SKM-1 (cell line): ENCODE measurements around the gene DSPP.
A peak's percentile ranks its signal among the peaks of the same experiment; 100 is the strongest.
"Not testable (repeated sequence)": the region's sequence is repeated elsewhere in the genome, so short reads cannot be mapped to it uniquely, and the experiment has no call there.

Experiments used
- DNase-seq: peaks from one replicate; lab custom pipeline; 2025; ENCODE audit not compliant: unreplicated experiment; lab: John Stamatoyannopoulos, UW

Gene DSPP

DNA sequence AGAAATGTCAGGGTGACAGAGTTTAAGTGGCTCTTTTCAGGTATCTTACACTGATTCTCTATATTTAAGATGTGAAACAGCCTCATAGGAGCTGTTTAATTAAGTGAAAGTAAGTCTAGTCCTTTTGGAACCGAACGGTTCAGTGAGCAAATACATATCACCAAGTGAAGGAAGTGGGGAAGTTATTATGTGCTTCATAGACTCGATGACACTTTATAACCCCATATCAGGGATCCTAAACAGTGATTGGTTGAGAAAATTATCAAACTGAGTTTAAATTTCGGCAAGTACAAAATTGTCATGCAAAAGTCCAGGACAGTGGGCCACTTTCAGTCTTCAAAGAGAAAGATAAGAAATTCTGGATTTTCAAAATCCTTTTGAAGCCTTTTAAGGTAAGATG, at the start of gene DSPP:
Gene DSPP, plus strand, starts transcription at position 301 of the 400 bp plus-strand sequence. CDS start 2,380 bp downstream, outside the sequence.
- no peak for DNase-seq

DNA sequence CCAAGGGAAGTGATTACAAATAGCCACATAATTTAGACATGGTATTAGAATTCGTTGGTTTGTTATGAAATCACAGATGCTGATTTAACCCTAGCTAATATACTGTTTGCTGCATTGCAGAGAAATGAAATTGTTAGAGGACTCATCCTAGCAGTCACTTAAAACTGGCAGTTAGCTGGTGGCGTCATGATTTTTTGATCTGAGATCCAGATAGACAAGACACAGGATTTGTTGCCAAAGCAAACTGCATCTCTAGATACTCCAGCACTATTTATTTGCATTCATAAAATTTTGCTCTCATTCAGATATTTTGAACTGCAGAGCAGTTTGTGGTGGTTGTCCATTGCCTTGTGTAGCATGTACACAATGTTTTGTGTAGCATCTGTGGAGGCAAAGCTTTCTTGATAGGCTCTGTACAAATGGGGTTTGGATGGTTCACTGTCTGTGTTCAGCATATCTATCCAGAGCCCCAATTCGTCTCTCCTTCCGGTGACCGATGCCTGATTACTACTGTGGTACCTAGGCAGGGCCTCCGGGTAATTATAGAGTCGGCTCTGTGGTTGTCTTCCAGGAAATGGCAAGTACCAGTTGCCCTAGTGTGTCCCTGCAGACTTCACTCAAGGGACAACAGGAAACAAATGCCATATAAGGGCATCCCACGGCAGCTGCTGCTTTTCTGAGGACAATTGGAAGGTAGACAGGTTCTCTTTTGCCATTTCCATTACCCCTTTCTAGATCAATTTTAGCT, 49.1 kb upstream of the DSPP start:
- DNase-seq: peak; percentile 28

DNA sequence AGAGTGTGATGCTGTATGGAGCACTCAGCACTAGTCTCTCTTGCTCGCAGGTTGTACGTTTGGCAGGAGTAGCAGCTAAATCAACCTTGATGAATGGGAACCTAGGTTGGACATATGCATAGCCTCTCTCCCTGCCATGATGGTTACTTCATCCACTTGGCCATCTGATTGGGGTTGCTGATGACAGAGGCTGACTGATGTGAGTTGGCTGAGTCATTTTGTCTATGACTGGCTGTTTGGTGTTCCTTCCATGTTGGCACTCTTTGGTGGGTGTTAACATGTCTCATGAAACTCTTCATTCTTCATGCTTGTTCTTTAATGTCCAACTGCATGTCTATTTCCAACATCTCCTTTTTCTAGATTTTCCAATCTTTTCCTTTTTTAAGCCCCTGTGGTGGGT, 47.5 kb upstream of the DSPP start:
- DNase-seq: no peak

DNA sequence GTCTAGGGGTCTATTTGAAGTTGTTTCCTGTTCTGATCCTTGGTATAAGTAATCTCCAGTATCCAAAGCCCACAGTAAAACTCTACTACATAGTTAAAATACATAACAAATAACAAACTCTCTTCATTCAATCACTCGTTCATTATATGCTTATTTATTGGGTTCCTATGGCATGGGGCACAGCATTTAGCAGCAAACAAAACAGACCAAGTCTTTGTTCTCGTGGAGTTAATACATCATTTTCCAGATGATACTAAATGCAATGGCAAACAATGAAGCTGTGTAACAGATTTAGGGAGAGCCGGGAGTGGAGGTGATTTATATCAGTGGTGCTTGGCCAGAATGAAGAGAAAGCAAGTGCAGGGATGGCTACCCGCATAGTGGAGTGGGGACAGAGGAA, 42.6 kb upstream of the DSPP start:
- DNase-seq: no peak

DNA sequence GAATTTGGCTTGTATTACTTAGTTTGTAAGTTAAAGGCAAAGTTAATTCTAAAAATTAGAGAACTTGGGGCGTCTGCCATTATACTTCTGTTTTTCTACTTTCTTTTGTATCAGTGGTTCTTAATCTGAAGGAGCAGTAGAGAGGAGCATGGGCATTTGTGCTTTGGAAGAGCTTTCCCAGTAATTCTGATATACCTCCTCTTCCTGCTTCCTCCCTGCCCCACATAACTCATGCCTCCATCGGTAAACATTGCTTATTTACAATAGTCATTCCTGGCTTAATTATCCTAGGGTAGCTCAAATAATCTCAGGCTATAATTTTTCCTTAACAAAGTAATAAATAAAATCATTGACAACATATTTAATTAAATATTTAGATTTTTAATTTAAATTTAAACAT, 42.1 kb upstream of the DSPP start:
- DNase-seq: no peak

DNA sequence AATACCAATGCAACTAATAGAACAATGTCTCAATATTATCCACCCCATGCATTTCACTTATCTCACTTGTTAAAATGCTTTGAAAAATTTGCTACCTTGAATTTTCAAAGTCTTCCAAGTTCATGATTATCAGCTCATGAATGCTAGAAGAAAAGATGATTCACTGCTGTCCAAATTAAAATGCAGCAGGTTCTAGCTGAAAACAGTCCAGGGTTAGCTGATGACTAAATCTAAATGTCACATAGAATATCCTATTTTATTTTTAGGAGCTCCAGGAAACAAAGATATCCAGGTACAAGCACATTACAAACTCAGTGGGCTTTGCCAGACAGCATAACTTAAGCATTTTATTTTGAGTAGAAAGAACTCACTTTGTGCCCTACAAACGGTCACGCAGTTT, 41.1 kb upstream of the DSPP start:
- no peak for DNase-seq

DNA sequence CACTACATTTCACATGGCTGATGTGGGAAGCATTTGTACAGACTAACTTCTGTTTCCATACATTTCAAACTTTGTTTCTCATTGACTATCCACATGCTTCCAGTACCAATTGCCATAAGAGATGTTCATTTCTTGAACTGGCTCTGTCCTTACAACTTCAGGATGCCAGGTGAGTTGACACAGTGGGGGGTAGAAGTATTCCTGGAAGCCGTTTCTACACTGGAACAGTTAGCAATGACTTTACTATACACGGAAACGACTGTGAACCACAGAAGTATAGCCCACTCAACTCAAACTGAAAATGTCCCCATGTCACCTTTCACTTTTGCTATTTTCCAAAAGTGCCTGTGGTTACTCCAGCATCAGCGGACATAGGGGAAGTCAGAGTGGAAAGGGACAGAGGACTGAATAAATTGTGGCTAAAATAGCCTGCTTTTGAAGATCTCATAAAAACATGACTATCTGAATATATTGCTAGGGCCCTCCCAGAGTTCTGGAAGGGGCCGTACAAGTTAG, 38.0 kb upstream of the DSPP start:
- DNase-seq: no peak

DNA sequence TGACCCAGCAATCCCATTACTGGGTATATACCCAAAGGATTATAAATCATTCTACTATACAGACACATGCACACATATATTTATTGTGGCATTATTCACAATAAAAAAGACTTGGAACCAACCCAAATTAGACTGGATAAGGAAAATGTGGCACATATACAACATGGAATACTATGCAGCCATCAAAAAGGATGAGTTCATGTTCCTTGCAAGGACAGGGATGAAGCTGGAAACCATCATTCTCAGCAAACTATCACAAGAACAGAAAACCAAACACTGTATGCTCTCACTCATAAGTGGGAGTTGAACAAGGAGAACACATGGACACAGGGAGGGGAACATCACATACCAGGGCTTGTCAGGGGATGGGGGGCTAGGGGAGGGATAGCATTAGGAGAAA, 34.0 kb upstream of the DSPP start:
- DNase-seq: not testable (repeated sequence)

DNA sequence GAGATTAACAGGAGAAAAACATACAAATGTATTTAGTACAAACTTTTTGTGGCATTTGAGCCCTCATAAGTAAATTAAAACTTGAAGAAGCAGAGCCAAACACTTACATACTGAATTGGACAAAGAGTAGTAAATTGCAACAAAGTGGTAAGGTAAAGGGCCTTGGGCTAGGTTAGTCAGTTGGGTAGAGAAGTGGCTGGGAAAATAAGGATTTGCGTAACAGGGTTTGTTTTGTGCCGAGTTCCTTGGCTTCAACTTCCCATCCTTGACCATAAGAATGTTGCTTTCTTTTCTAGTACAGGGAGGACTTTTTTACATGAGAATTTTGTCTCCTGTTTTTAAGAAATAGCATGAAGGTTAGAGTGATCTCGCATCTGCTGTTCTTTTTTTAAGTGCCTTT, 33.3 kb upstream of the DSPP start:
- DNase-seq: peak; percentile 31

DNA sequence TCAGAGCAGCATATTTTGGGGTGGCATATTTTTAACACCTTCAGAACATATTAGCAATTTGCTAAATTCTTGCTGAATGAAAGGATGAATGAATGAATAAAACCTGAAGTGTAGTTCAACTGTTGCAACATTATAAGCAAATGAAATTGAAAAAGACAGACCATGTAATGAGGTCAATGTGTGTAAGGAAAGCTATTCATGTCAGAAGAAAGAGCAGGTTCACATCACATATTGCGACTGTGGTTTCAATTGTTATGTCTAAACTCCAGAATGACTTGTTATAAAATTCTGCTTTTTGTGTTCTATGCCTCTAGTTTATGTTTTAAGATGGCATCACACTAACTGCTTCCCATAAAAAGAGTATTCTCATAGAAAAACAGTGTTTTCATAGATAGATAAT, 32.9 kb upstream of the DSPP start:
- DNase-seq: no peak

DNA sequence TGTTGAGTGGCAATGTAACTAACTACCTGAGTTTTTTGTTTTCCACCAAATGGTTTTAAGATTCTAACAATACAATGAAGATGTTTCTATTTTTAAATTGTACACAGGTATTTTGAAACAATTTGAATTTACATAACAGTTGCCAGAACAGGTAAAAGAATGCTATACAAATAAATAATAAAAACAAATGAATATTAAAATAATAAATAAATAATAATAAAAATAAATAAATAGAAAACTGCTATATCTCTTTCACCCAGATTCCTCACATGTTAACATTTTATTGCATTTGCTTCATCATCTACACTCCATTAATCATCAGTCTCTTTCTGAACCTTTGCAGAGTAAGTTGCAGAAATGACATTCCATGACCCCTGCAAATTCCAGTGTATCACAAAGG, 32.3 kb upstream of the DSPP start:
- no peak for DNase-seq

DNA sequence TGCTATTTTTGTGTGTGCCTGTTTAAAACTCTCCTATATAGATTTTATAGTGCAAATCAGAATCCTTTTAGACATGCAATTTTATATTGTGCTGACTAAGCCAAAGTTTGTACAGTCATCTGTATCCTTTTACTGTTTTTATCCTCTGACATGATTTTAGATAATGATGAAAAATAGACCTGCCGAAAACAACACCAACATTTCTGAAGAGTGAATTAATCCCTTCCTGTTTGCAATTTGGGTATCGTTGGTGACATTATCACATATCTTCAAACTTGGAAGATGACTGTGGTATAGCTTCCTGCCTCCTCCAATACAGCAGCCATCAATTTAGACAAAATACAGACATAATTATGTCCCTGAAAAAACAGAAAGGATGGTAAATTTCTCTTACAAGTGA, 28.9 kb upstream of the DSPP start:
- no peak for DNase-seq

DNA sequence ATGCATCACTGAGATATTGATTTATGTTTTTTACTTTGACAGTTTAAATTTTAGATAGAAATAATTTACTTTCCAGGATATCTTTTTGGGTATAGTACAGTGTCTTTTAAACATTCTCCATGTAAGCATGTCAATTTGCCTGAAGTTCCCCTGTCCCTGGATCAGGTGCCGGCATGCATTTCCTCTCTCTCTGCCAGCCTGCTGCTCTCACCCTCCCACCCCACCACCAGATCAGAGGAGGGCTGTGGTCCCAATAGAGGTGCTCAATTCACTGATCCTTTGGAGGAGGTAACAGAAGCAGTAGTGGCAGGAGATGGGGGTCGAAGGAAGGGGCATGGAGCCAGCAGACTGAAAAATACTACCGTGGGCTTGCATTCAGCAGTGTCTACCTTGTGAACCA, 28.3 kb upstream of the DSPP start:
- no peak for DNase-seq

DNA sequence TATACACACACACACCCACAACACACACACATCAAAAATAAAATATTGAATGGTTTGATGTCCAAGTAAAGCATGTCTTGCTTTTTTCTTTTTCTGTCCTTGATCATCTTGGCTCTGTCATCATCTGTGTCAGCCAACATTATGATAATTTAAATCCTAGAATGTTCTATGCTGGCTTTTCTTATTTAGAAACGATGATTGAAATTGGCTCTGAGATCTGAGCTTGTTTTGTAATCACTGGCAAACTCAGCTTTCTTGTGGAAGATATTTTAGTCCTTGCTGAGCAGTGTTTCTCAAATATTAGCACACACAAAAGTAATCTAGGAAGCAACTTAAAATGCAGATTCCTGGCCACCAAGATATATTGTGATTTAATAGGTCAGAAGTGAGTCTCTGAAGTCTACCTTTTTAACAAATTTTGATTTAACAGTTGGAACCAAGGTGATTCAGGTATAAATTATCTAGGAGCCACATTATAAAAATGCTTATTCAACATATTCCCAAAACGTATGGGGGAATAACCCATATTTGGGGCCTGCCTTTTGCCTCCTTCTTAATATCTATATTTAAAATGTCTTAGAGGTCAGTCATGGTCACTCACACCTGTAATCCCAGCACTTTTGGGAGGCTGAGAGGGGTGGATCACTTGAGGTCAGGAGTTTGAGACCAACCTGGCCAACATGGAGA, 24.0 kb upstream of the DSPP start:
- no peak for DNase-seq

DNA sequence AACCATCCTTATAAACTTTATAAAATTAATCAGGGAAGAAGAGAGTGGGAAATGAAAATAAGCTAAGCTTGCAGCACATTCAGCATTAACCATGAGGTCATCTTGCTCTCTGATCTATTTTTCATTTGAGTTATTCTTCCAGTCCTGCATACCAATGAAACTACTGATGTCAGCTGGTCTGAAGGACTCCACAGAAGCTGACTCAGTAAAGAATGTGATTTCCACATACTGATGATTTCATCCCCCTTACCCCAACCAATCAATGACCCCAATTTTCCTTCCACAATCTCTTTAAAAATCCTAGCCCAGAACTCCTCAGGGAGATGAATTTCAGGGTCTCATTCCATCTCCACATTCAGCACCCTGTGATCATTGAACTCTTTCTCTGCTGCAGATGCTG, 18.8 kb upstream of the DSPP start:
- DNase-seq: no peak

DNA sequence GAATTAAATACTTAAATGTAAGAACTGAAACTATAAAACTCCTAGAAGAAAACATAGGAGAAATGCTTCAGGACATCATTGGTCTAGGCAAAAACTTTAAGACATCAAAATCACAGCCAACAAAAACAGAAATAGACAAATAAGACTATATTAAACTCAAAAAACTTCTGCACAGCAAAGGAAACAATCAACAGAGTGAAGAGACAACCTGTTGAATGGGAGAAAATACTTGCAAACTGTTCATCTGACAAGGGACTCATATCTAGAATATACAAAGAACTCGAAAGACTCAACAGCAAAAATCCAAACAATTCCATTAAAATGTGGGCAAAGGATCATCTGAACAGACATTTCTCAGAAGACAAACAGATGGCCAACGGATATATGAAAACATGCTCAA, 16.2 kb upstream of the DSPP start:
- DNase-seq: no peak

DNA sequence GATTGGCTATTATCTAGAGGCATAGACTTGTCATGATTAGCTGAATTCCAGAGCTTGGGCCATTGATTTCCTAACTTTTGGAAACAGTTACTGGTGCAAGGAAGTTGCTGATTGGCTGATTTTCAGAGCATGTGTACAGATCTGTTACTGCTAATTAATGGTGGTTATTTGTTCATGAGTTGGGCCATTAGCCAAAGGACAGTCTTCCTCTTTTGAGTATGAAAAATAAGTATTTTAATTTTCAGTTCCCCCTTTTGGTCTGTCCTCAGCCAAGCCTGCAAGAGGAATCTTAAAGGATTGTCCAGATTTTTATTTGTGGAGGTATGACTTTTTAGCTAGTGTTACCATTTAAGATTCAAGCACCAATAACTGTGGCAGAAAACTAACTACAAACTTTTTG, 7.0 kb upstream of the DSPP start:
- no peak for DNase-seq

DNA sequence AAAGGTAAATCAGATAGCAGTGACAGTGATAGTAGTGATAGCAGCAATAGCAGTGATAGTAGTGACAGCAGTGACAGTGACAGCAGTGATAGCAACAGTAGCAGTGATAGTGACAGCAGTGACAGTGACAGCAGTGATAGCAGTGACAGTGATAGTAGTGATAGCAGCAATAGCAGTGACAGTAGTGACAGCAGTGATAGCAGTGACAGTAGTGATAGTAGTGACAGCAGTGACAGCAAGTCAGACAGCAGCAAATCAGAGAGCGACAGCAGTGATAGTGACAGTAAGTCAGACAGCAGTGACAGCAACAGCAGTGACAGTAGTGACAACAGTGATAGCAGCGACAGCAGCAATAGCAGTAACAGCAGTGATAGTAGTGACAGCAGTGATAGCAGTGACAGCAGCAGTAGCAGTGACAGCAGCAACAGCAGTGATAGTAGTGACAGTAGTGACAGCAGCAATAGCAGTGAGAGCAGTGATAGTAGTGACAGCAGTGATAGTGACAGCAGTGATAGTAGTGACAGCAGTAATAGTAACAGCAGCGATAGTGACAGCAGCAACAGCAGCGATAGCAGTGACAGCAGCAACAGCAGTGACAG, 6.1 kb downstream of the DSPP start:
- no peak for DNase-seq

DNA sequence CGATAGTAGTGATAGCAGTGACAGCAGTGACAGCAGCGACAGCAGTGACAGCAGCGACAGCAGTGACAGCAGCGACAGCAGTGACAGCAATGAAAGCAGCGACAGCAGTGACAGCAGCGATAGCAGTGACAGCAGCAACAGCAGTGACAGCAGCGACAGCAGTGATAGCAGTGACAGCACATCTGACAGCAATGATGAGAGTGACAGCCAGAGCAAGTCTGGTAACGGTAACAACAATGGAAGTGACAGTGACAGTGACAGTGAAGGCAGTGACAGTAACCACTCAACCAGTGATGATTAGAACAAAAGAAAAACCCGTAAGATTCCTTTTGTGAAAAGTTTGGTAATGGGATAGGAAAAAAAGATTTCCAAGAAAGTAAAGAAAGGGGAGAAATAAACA, 7.9 kb downstream of the DSPP start:
- DNase-seq: no peak

DNA sequence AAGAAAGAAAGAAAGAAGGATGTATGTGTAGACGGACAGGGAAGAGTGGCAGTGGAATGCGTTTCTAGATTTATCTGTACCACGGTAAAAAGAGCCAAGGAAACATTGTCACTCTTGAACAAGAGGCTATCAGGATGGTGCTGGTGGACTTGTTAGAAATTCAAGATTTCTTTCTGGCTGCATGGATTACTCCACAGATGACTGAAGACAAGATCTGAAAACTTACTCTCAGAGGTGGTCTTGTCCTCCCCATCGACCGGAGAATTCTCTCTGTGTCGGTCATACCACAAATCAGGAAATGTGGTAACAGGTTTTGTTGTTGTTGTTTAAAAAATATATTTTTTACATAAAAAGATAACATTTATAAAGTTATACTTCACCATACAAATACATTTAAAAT, 11.8 kb downstream of the DSPP start:
- no peak for DNase-seq

DNA sequence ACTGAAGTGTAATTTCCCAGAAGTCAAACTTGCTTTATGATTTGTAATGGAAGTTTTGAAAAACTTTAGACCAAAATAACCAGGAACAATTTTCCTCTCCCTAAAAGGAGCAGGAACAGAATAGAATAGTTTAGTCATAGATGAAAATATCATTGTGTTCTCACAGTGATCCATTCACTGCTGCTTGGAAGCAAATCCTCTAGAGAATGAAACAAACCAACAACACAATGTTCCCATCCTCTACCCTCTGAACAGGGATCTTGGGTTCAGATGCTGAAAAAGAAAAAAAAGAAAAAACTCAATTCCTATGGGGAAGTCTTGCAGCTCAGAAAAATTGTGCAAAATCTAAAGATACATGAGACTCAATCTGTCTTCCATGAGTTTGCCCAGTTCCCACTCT, 12.2 kb downstream of the DSPP start:
- DNase-seq: no peak

DNA sequence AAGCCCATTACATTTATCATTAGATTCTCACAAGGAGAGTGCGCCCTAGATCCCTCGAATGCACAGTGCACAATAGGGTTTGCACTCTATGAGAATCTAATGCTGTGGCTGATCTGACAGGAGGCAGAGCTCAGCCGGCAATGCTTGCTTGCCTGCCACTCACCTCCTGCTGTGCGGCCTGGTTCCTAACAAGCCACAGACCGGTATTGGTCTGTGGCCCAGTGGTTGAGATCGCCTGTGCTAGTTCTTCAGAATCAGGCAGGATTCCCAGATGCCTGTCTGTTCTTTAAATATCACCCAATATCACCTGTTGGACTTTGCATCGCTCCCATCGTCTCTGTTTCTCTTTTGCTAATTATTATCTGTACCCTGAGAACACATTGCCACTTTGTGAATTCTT, 14.0 kb downstream of the DSPP start:
- no peak for DNase-seq
